Measurements from ENCODE around the gene INTS7.
A peak's percentile ranks its signal among the peaks of the same experiment; 100 is the strongest.

Gene INTS7

GRCh38 chr1:211935448-211935970 lies 99.8 kb downstream of the INTS7 start:
- Histone ChIP-seq H4K20me1 (no peaks in the 10 kb centered on the region), H3K4me3 (no peak overlapping the region), H3K27me3 (no peaks in the 10 kb centered on the region), H3K4me2 (peak overlapping the region in 9 of 11 experiments; percentile 24 to 86 (median 45); a peak in 16 of 22 replicates), H3K36me3 (peaks cover 0 to 10% (median 0%) of the 10 kb centered on the region in 11 experiments; a peak in 5 of 22 replicates), H3K9me3 (replicated peaks in 1 of 11) (no peaks in the 10 kb centered on the region), H3K27ac (peak overlapping the region in 3 of 11 experiments; percentile 47 to 50 (median 47); a peak in 6 of 22 replicates), H3K9ac (0 out of 22 replicates have a peak overlapping the region, but pooled peaks of 1 of the 11 experiments have one; percentile 27), H3K4me1 (peaks cover 16 to 83% (median 31%) of the 10 kb centered on the region in 10 experiments)
- TF ChIP-seq Cebpa-rat (IDR thresholded peaks at IDR 0.05) = no peak

GRCh38 chr1:211933946-211934714 lies 101.2 kb downstream of the INTS7 start:
- Histone ChIP-seq H3K4me3 (no peak overlapping the region), H3K9ac (no peak overlapping the region), H3K27ac (peak overlapping the region in 1 of 11 experiments; percentile 50; a peak in 2 of 22 replicates)

GRCh38 chr1:211932933-211933254 lies 102.5 kb downstream of the INTS7 start:
- no peaks in the 10 kb centered on the region for H4K20me1 ChIP-seq
- H3K27ac ChIP-seq = peak overlapping the region in 1 of 11 experiments; percentile 12; a peak in 1 of 22 replicates
- H3K4me1 ChIP-seq = peaks cover 5 to 87% (median 23%) of the 10 kb centered on the region in 10 experiments; a peak in 17 of 20 replicates
- H3K9me3 ChIP-seq (replicated peaks in 1 of 11) = no peaks in the 10 kb centered on the region
- H3K36me3 ChIP-seq = no peaks in the 10 kb centered on the region
- peak overlapping the region in 5 of 11 experiments; percentile 24 to 86 (median 55); a peak in 8 of 22 replicates for H3K4me2 ChIP-seq
- no peak for TF ChIP-seq Cebpa-rat (IDR thresholded peaks at IDR 0.05)
- no peak overlapping the region for H3K9ac ChIP-seq
- no peaks in the 10 kb centered on the region for H3K27me3 ChIP-seq
- no peak overlapping the region for H3K4me3 ChIP-seq

More at GRCh38 chr1:211933946-211934714, 101.2 kb downstream of the INTS7 start:
- no peak for TF ChIP-seq Cebpa-rat (IDR thresholded peaks at IDR 0.05)
- no peaks in the 10 kb centered on the region for H3K27me3 ChIP-seq
- no peaks in the 10 kb centered on the region for H4K20me1 ChIP-seq
- H3K4me1 ChIP-seq = peaks cover 13 to 88% (median 30%) of the 10 kb centered on the region in 10 experiments
- no peaks in the 10 kb centered on the region for H3K9me3 ChIP-seq (replicated peaks in 1 of 11)
- no peaks in the 10 kb centered on the region for H3K36me3 ChIP-seq
- H3K4me2 ChIP-seq = peak overlapping the region in 3 of 11 experiments; percentile 63 to 86 (median 71); a peak in 6 of 22 replicates

GRCh38 chr1:211932231-211932932 lies 103.0 kb downstream of the INTS7 start:
- no peaks in the 10 kb centered on the region for H3K36me3 ChIP-seq
- H3K9me3 ChIP-seq (replicated peaks in 1 of 11) = no peaks in the 10 kb centered on the region
- no peaks in the 10 kb centered on the region for H3K27me3 ChIP-seq
- peak overlapping the region in 1 of 11 experiments; percentile 12; a peak in 1 of 22 replicates for H3K27ac ChIP-seq
- no peak for TF ChIP-seq Cebpa-rat (IDR thresholded peaks at IDR 0.05)
- H3K4me3 ChIP-seq = no peak overlapping the region
- no peaks in the 10 kb centered on the region for H4K20me1 ChIP-seq
- H3K4me2 ChIP-seq = peak overlapping the region in 5 of 11 experiments; percentile 40 to 86 (median 55); a peak in 8 of 22 replicates
- peaks cover 5 to 84% (median 23%) of the 10 kb centered on the region in 10 experiments; a peak in 17 of 20 replicates for H3K4me1 ChIP-seq
- H3K9ac ChIP-seq = no peak overlapping the region

- H3K27ac ChIP-seq = no peak overlapping the region
Measured at GRCh38 chr1:211929683-211930082, 105.7 kb downstream of the INTS7 start.

GRCh38 chr1:211928993-211929637 lies 106.2 kb downstream of the INTS7 start:
- Histone ChIP-seq H3K27me3 (no peaks in the 10 kb centered on the region), H3K4me1 (peaks cover 0 to 53% (median 10%) of the 10 kb centered on the region in 10 experiments; a peak in 10 of 20 replicates), H4K20me1 (no peaks in the 10 kb centered on the region), H3K4me2 (peak overlapping the region in 5 of 11 experiments; percentile 16 to 60 (median 51); a peak in 9 of 22 replicates), H3K27ac (peak overlapping the region in 1 of 11 experiments; percentile 17; a peak in 1 of 22 replicates), H3K36me3 (no peaks in the 10 kb centered on the region), H3K4me3 (no peak overlapping the region), H3K9ac (no peak overlapping the region), H3K9me3 (replicated peaks in 1 of 11) (no peaks in the 10 kb centered on the region)
- no peak for TF ChIP-seq Cebpa-rat (IDR thresholded peaks at IDR 0.05)

More at GRCh38 chr1:211929683-211930082, 105.7 kb downstream of the INTS7 start:
- no peaks in the 10 kb centered on the region for H3K36me3 ChIP-seq
- H3K27me3 ChIP-seq = no peaks in the 10 kb centered on the region
- peaks cover 0 to 58% (median 10%) of the 10 kb centered on the region in 10 experiments; a peak in 11 of 20 replicates for H3K4me1 ChIP-seq
- H4K20me1 ChIP-seq = no peaks in the 10 kb centered on the region
- H3K4me2 ChIP-seq = peak overlapping the region in 2 of 11 experiments; percentile 49 to 51; a peak in 3 of 22 replicates
- H3K9ac ChIP-seq = no peak overlapping the region
- TF ChIP-seq Cebpa-rat (IDR thresholded peaks at IDR 0.05) = no peak
- H3K4me3 ChIP-seq = no peak overlapping the region
- no peaks in the 10 kb centered on the region for H3K9me3 ChIP-seq (replicated peaks in 1 of 11)

GRCh38 chr1:211928290-211928801 lies 107.0 kb downstream of the INTS7 start:
- no peak overlapping the region for H3K4me3 ChIP-seq
- TF ChIP-seq Cebpa-rat (IDR thresholded peaks at IDR 0.05) = no peak

GRCh38 chr1:211925016-211925415 lies 110.3 kb downstream of the INTS7 start:
- Histone ChIP-seq H3K4me1 (peaks cover 0 to 20% (median 4%) of the 10 kb centered on the region in 10 experiments; a peak in 9 of 20 replicates), H4K20me1 (no peaks in the 10 kb centered on the region), H3K27me3 (no peaks in the 10 kb centered on the region), H3K36me3 (no peaks in the 10 kb centered on the region), H3K9ac (no peak overlapping the region), H3K27ac (no peak overlapping the region), H3K4me2 (no peak overlapping the region), H3K9me3 (replicated peaks in 1 of 11) (no peaks in the 10 kb centered on the region), H3K4me3 (no peak overlapping the region)
- TF ChIP-seq Cebpa-rat (IDR thresholded peaks at IDR 0.05) = no peak

More at GRCh38 chr1:211928290-211928801, 107.0 kb downstream of the INTS7 start:
- Histone ChIP-seq H3K27ac (no peak overlapping the region), H3K4me2 (peak overlapping the region in 3 of 11 experiments; percentile 49 to 60 (median 51); a peak in 5 of 22 replicates), H3K4me1 (peaks cover 0 to 45% (median 10%) of the 10 kb centered on the region in 10 experiments; a peak in 10 of 20 replicates), H3K27me3 (no peaks in the 10 kb centered on the region), H3K9ac (no peak overlapping the region), H3K36me3 (no peaks in the 10 kb centered on the region), H3K9me3 (replicated peaks in 1 of 11) (no peaks in the 10 kb centered on the region), H4K20me1 (no peaks in the 10 kb centered on the region)
